Measurements from ENCODE around the gene ZNF619. TPM values are rescaled to one million over a fixed set of nuclear protein-coding genes. Genes with fewer than 3 reads are reported as not detected.
A peak's percentile ranks its signal among the peaks of the same experiment; 100 is the strongest.

ZNF619 gene
- total and polyA plus RNA-seq, 2 of the 13 experiments (the other 11 are each of a cell fraction or from before 2014, with no cell fraction given) = 0.83 to 5.2 TPM

- TF ChIP-seq MXD4 (CRISPR knock-in tag; IDR thresholded peaks at IDR 0.05) (peak; percentile 98), SSRP1 (CRISPR knock-in tag; IDR thresholded peaks at IDR 0.05) (no peak), ZFAT (CRISPR knock-in tag; conservative IDR thresholded peaks at IDR 0.05) (no peak), ZNF607 (CRISPR knock-in tag; IDR thresholded peaks at IDR 0.05; ENCODE audit: borderline replicate concordance) (peak; percentile 82; the same call in 1 of the 2 replicates), HNRNPLL (IDR thresholded peaks at IDR 0.05; ENCODE audit: low read depth, low read length, poor library complexity, severe bottlenecking) (peak; percentile 74), IRF1 (CRISPR knock-in tag; IDR thresholded peaks at IDR 0.05; ENCODE audit: low read depth) (no peak), NBN (conservative IDR thresholded peaks at IDR 0.05) (no peak), POLR2AphosphoS2 (IDR thresholded peaks at IDR 0.05; ENCODE audit: low read depth, low read length) (no peak), SKI (IDR thresholded peaks at IDR 0.05; ENCODE audit: partially characterized antibody) (peak; percentile 85), NKX3-1 (CRISPR knock-in tag; IDR thresholded peaks at IDR 0.05) (no peak; the same call in 1 of the 2 replicates), GRHL1 (CRISPR knock-in tag; conservative IDR thresholded peaks at IDR 0.05) (no peak), ZNF788 (CRISPR knock-in tag; IDR thresholded peaks at IDR 0.05; ENCODE audit: borderline replicate concordance) (peak; percentile 80; the same call in 1 of the 2 replicates), ZNF724P (CRISPR knock-in tag; IDR thresholded peaks at IDR 0.05; ENCODE audit: borderline replicate concordance) (0 out of 2 replicates have a peak, but pooled peaks have one; percentile 72), NFKB2 (CRISPR knock-in tag; IDR thresholded peaks at IDR 0.05; ENCODE audit: borderline replicate concordance) (peak; percentile 93; the same call in 1 of the 2 replicates), YEATS2 (CRISPR knock-in tag; IDR thresholded peaks at IDR 0.05; ENCODE audit: borderline replicate concordance) (peak; percentile 97), ZNF776 (CRISPR knock-in tag; IDR thresholded peaks at IDR 0.05) (peak; percentile 98), ZNF839 (CRISPR knock-in tag; IDR thresholded peaks at IDR 0.05; ENCODE audit: borderline replicate concordance) (peak; percentile 80; the same call in 1 of the 2 replicates), ZNF546 (CRISPR knock-in tag; conservative IDR thresholded peaks at IDR 0.05) (peak; percentile 75; the same call in 1 of the 2 replicates), ZNF331 (CRISPR knock-in tag; IDR thresholded peaks at IDR 0.05) (peak; percentile 95), MEIS2 (CRISPR knock-in tag; IDR thresholded peaks at IDR 0.05) (peak; percentile 77; the same call in 1 of the 2 replicates), ZNF441 (CRISPR knock-in tag; IDR thresholded peaks at IDR 0.05; ENCODE audit: borderline replicate concordance) (peak; percentile 15; the same call in 1 of the 2 replicates), ZNF350 (CRISPR knock-in tag; IDR thresholded peaks at IDR 0.05; ENCODE audit: borderline replicate concordance, low read depth) (peak; percentile 72), TMF1 (CRISPR knock-in tag; IDR thresholded peaks at IDR 0.05; ENCODE audit: low read depth) (no peak; the same call in 1 of the 2 replicates)
- TF ChIP-seq, protein P1, sequence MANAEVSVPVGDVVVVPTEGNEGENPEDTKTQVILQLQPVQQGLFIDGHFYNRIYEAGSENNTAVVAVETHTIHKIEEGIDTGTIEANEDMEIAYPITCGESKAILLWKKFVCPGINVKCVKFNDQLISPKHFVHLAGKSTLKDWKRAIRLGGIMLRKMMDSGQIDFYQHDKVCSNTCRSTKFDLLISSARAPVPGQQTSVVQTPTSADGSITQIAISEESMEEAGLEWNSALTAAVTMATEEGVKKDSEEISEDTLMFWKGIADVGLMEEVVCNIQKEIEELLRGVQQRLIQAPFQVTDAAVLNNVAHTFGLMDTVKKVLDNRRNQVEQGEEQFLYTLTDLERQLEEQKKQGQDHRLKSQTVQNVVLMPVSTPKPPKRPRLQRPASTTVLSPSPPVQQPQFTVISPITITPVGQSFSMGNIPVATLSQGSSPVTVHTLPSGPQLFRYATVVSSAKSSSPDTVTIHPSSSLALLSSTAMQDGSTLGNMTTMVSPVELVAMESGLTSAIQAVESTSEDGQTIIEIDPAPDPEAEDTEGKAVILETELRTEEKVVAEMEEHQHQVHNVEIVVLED (CRISPR knock-in tag; IDR thresholded peaks at IDR 0.05; ENCODE audit: borderline replicate concordance) = peak; percentile 73; the same call in 1 of the 2 replicates
These were observed 47.8 kb downstream of the ZNF619 start, which contains the start of gene ZNF621 (continued) for GRCh38 chr3:40524568-40525285.

Measured in HepG2 (cell line).